Activated CD4-positive, alpha-beta memory T cell treated with anti-CD3 and anti-CD28 coated beads for 36 hours (primary cell): ENCODE measurements around the gene TBC1D21. TPM values are rescaled to one million over a fixed set of nuclear protein-coding genes. Genes with fewer than 3 reads are reported as not detected.

ENCODE experiments used
- CTCF ChIA-PET: fragments of 350-600 bp; sonication (Branson Sonifier 250); formaldehyde crosslinking; loops from one replicate; lab custom pipeline; 2021; ENCODE audit warnings: antibody characterized with exemption, inconsistent platforms; lab: Charles Lee
- POLR2A ChIA-PET: fragments of 350-600 bp; sonication (Branson Sonifier 250); formaldehyde crosslinking; loops from one replicate; lab custom pipeline; 2021; ENCODE audit warnings: antibody characterized with exemption; lab: Charles Lee
- DNase-seq: peaks from one replicate; pipeline ENCODE4 v3.0.0-alpha.2; 2020
- H3K27ac Mint-ChIP-seq: one replicate; pipeline ENCODE4 v1.8.0; 2021; ENCODE audit warnings: mixed read lengths
- H3K27me3 Mint-ChIP-seq: one replicate; pipeline ENCODE4 v1.8.0; 2021; ENCODE audit warnings: mixed read lengths
- H3K36me3 Mint-ChIP-seq: one replicate; pipeline ENCODE4 v1.8.0; 2021; ENCODE audit warnings: mixed read lengths
- H3K4me1 Mint-ChIP-seq: one replicate; pipeline ENCODE4 v1.8.0; 2021; ENCODE audit warnings: low read depth, mixed read lengths
- H3K4me3 Mint-ChIP-seq: one replicate; pipeline ENCODE4 v1.8.0; 2021; ENCODE audit warnings: mild to moderate bottlenecking, mixed read lengths
- H3K9me3 Mint-ChIP-seq: one replicate; pipeline ENCODE4 v1.8.0; 2021; ENCODE audit warnings: mixed read lengths
- intact Hi-C: fragments of 100-400 bp; cut with micrococcal nuclease; formaldehyde crosslinking; loops from one replicate; pipeline ENCODE4 v1.15.1; 2023
- total RNA-seq, 2 experiments: library from RNA; stranded (reverse); gene quantifications; one replicate each; pipeline ENCODE4 v1.2.3, GENCODE V29; 2021

The TBC1D21 gene
- total RNA-seq, 2 experiments from 2014 or later, result not detected

GRCh38 chr15:73845907-73846306, 27.5 kb upstream of the TBC1D21 start:
- no peak overlapping the region for H3K27ac Mint-ChIP-seq
- ChIA-PET POLR2A (no interaction called here), CTCF (no interaction called here)
- H3K4me1 Mint-ChIP-seq, result no peaks in the 10 kb centered on the region
- H3K36me3 Mint-ChIP-seq, result no peaks in the 10 kb centered on the region
- no peak overlapping the region for H3K4me3 Mint-ChIP-seq
- no peak for DNase-seq
- peaks cover 11% of the 10 kb centered on the region for H3K27me3 Mint-ChIP-seq
- H3K9me3 Mint-ChIP-seq, result no peaks in the 10 kb centered on the region
- intact Hi-C loops, result no loop called here

DNA sequence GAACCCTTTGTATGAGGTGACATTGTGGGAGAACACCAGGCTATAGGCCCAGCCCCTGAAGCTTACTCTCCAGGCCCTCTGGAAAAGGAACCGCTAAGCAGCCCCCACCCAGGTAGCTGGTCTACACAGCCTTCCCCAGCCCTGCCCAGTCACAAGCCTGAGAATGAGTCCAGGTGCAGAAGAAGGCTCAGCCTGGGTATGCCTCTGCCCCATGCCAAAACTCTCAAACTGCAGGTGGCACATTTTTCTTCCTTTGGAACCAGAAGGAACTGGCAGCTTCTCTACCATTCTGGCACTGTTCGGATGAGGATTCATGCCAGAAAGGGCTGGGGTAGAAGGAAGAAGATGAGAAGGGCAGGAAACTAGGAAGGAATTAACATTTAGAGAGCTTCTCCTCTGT, 23.7 kb upstream of the TBC1D21 start:
- CTCF ChIA-PET, result interaction anchor here (1.0 kb wide), 1 partner anchor 24 kb away, joined by 4 read pairs; no protein-coding TSS in a partner anchor
- H3K4me1 Mint-ChIP-seq, result no peaks in the 10 kb centered on the region
- peaks cover 26% of the 10 kb centered on the region for H3K27me3 Mint-ChIP-seq
- intact Hi-C loops, result no loop called here
- POLR2A ChIA-PET, result no interaction called here
- H3K9me3 Mint-ChIP-seq, result no peaks in the 10 kb centered on the region
- no peak overlapping the region for H3K4me3 Mint-ChIP-seq
- H3K36me3 Mint-ChIP-seq, result no peaks in the 10 kb centered on the region
- no peak for DNase-seq
- no peak overlapping the region for H3K27ac Mint-ChIP-seq

- no peak overlapping the region for H3K27ac Mint-ChIP-seq
- no peak overlapping the region for H3K4me3 Mint-ChIP-seq
- POLR2A ChIA-PET, result no interaction called here
- no peaks in the 10 kb centered on the region for H3K4me1 Mint-ChIP-seq
- no peaks in the 10 kb centered on the region for H3K9me3 Mint-ChIP-seq
- peaks cover 30% of the 10 kb centered on the region for H3K27me3 Mint-ChIP-seq
- CTCF ChIA-PET, result interaction anchor here (1.0 kb wide), 1 partner anchor 24 kb away, joined by 4 read pairs; no protein-coding TSS in a partner anchor
- intact Hi-C loops, result no loop called here
- no peak for DNase-seq
- H3K36me3 Mint-ChIP-seq, result no peaks in the 10 kb centered on the region
These were observed 23.1 kb upstream of the TBC1D21 start for GRCh38 chr15:73850228-73850627.

GRCh38 chr15:73851689-73852088, 21.7 kb upstream of the TBC1D21 start:
- Mint-ChIP-seq H3K9me3 (no peaks in the 10 kb centered on the region), H3K36me3 (no peaks in the 10 kb centered on the region), H3K4me1 (no peaks in the 10 kb centered on the region), H3K27me3 (peaks cover 32% of the 10 kb centered on the region), H3K27ac (no peak overlapping the region), H3K4me3 (no peak overlapping the region)
- CTCF ChIA-PET, result interaction anchor here (1.1 to 1.2 kb wide), 2 partner anchors 22 to 121 kb away, joined by 3 read pairs; partner anchors contain the start of gene TBC1D21
- intact Hi-C loops, result no loop called here
- POLR2A ChIA-PET, result no interaction called here
- peak; percentile 62 for DNase-seq

DNA sequence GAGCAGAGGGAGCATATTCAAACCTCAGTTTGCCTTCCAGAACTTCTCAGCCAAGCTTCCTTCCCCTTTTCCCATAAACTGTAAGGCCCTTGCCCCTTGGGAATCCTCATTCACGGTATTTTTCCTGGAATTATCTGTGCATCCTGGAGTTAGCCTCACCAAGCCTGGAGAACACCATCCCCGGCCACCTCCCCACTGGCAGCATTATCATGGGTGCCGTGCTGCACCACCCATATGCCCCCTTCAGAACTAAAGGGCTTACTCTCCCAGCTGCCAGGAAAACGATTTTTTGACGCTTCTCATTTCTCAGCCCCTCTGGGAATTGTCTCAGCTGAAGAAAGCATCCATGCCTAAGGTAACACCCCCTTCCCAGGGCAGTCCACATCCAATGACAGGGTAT, 20.9 kb upstream of the TBC1D21 start:
- H3K4me1 Mint-ChIP-seq, result no peaks in the 10 kb centered on the region
- ChIA-PET POLR2A (no interaction called here), CTCF (interaction anchor here (1.2 kb wide), 1 partner anchor 21 kb away, joined by 3 read pairs; the partner anchor contains the start of gene TBC1D21)
- H3K36me3 Mint-ChIP-seq, result no peaks in the 10 kb centered on the region
- no peaks in the 10 kb centered on the region for H3K9me3 Mint-ChIP-seq
- H3K27ac Mint-ChIP-seq, result no peak overlapping the region
- peaks cover 36% of the 10 kb centered on the region for H3K27me3 Mint-ChIP-seq
- no peak for DNase-seq
- intact Hi-C loops, result no loop called here
- H3K4me3 Mint-ChIP-seq, result no peak overlapping the region

DNA sequence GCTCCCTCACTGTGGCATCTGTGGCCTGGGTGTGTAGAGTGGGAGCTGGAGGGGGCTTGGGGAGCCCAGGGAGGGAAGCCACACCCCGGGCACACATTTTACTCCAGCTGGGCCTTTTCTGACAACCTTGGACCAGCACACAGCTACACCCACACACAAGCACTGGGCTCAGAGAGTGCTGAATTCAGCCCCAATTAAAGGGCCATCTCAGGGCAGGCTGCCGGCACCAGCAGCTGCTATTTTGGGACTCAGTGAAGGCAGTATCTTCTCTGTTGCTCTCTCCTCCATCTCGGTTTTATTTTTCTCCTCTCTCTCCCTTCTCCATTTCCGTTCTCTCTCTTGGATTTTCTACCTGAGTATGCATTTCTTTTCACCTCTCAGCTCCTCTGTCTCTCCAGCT, 19.1 kb upstream of the TBC1D21 start:
- no peak for DNase-seq
- Mint-ChIP-seq H3K27me3 (peaks cover 45% of the 10 kb centered on the region), H3K4me3 (no peak overlapping the region), H3K27ac (no peak overlapping the region), H3K36me3 (no peaks in the 10 kb centered on the region), H3K4me1 (no peaks in the 10 kb centered on the region), H3K9me3 (no peaks in the 10 kb centered on the region)
- CTCF ChIA-PET, result no interaction called here
- intact Hi-C loops, result no loop called here
- POLR2A ChIA-PET, result no interaction called here

DNA sequence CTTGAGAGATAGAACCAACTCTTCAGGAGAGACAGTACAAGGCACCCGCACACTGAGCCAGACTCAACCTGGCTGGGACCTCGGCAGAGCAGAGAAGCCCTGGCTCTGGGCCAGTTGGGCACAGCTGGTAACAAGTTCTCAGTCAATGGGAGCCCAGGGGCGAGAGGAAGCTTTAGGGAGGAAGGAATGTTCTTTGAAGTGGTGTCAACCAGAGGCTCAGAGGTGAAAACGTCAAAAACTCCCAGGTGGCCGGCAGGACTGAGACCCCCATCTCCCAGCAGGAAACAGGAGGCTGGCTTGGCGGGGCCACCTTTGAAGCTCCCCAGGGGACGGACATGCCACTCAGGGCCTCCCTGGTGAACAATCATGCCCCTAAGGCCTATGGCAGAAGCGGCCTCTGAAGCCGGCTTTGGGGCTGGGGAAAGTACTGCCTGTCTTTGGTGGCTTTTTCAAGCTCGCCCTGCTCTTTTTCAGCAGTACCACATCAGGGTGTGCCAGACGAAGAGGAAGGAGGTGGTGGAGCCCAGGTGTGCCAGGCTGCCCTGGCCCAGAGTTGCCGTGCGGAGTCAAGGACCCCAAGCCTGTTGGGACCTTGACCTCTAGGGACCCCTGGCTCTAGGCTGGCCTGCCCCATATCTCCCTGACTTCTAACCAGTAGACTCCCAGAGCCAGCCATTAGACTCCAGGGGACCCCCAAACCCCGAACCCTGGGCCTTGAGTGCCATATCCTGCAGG, 16.7 kb upstream of the TBC1D21 start:
- H3K9me3 Mint-ChIP-seq, result no peaks in the 10 kb centered on the region
- intact Hi-C loops, result no loop called here
- peaks cover 42% of the 10 kb centered on the region for H3K27me3 Mint-ChIP-seq
- no peaks in the 10 kb centered on the region for H3K36me3 Mint-ChIP-seq
- no peaks in the 10 kb centered on the region for H3K4me1 Mint-ChIP-seq
- H3K27ac Mint-ChIP-seq, result no peak overlapping the region
- H3K4me3 Mint-ChIP-seq, result no peak overlapping the region
- ChIA-PET POLR2A (no interaction called here), CTCF (interaction anchor here (3.5 kb wide), 1 partner anchor 17 kb away, joined by 16 read pairs; the partner anchor contains the start of gene TBC1D21)
- no peak for DNase-seq

DNA sequence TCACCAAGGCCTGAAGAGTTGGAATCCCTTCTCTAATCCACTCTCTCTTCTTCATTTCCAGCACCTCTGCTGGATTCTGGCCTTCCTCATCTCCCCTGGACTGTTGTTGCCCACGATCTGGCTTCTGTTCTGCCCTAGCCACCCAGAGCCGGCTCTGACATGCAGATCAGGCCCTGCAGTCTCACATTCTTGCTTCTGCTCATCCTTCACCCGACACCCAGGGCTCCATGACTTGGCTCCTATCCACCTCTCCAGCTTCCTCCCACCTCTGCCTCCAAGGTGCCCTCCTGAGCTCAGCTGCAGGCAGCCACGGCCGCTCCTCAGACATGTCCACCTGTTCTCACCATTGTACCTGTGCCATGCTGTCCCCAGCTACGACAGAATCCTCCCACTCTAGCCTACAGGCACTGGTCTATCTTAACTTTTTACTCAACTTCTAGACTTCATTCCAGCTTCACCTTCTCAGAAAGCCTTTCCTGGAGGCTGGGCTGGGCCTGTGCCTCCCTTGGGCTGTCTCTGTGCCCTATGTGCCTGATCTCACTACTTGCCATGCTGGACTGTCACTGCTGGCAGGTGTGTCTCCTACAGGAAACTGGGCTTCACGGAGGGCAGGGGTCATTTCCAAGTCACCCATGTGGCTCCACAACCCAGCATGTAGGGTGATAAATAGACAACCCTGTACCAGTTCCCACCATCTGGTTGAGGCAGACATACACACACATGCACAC, 16.0 kb upstream of the TBC1D21 start:
- Mint-ChIP-seq H3K27me3 (peaks cover 41% of the 10 kb centered on the region), H3K36me3 (no peaks in the 10 kb centered on the region), H3K4me1 (no peaks in the 10 kb centered on the region), H3K27ac (no peak overlapping the region), H3K9me3 (no peaks in the 10 kb centered on the region), H3K4me3 (no peak overlapping the region)
- CTCF ChIA-PET, result interaction anchor here (3.5 kb wide), 1 partner anchor 16 kb away, joined by 16 read pairs; the partner anchor contains the start of gene TBC1D21
- intact Hi-C loops, result no loop called here
- POLR2A ChIA-PET, result no interaction called here
- no peak for DNase-seq

DNA sequence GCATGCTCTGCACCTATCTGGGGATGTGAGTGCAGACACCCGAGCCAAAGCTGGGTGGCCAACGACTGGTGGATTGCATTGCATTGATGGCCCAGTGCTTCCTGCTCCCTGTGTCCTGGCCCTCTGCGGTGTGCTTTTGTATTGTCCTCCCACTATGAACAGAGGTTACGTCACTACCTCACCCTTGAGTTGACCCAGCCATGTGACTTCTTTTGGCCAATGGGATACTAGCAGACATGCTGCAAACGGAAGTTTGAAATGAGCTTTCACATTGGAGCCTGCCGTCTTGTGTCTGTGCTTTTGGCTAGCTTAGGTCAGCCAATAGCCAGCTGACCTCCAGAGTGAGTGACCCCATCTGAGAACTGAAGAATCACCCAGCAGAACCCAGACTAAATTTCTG, 15.3 kb upstream of the TBC1D21 start:
- Mint-ChIP-seq H3K27me3 (peaks cover 34% of the 10 kb centered on the region), H3K36me3 (no peaks in the 10 kb centered on the region), H3K4me1 (no peaks in the 10 kb centered on the region), H3K27ac (no peak overlapping the region), H3K4me3 (no peak overlapping the region), H3K9me3 (no peaks in the 10 kb centered on the region)
- intact Hi-C loops, result no loop called here
- ChIA-PET POLR2A (no interaction called here), CTCF (interaction anchor here (3.5 kb wide), 1 partner anchor 16 kb away, joined by 16 read pairs; the partner anchor contains the start of gene TBC1D21)
- DNase-seq, result no peak

- Mint-ChIP-seq H3K27ac (no peak overlapping the region), H3K4me3 (no peak overlapping the region), H3K9me3 (no peaks in the 10 kb centered on the region), H3K4me1 (peaks cover 9% of the 10 kb centered on the region), H3K27me3 (peaks cover 27% of the 10 kb centered on the region), H3K36me3 (no peaks in the 10 kb centered on the region)
- no peak for DNase-seq
- ChIA-PET POLR2A (no interaction called here), CTCF (no interaction called here)
- intact Hi-C loops, result no loop called here
These were observed 11.1 kb upstream of the TBC1D21 start for GRCh38 chr15:73862276-73862675.

- Mint-ChIP-seq H3K4me3 (no peak overlapping the region), H3K9me3 (no peaks in the 10 kb centered on the region), H3K4me1 (peaks cover 9% of the 10 kb centered on the region), H3K36me3 (no peaks in the 10 kb centered on the region), H3K27ac (no peak overlapping the region), H3K27me3 (peaks cover 20% of the 10 kb centered on the region)
- DNase-seq, result no peak
- intact Hi-C loops, result no loop called here
- CTCF ChIA-PET, result interaction anchor here (0.9 to 2.3 kb wide), 2 partner anchors 9 to 62 kb away, joined by 3 to 9 read pairs; no protein-coding TSS in a partner anchor
- POLR2A ChIA-PET, result no interaction called here
These were observed 8.0 kb upstream of the TBC1D21 start for GRCh38 chr15:73865379-73865778.

DNA sequence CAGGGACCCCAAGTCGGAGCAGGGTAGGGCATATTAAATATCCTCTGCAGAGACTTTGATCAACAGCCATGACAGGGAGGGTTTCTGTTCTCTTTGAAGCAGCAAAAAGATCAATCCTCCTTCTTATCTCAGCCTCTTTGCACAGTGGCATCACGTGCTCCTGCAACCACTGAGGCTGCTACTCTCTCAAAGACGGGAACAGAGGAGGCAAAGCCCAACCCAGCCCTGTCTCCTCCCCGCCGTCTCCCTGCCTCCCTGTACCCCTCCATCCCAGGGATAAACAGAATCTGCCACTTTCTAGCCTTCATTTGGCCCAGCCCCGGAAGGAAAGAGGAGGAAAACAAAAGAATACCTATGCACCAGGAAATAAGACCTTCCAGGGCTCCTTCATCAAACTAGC, 7.5 kb upstream of the TBC1D21 start:
- Mint-ChIP-seq H3K4me3 (no peak overlapping the region), H3K36me3 (no peaks in the 10 kb centered on the region), H3K9me3 (no peaks in the 10 kb centered on the region), H3K4me1 (peaks cover 9% of the 10 kb centered on the region), H3K27ac (no peak overlapping the region), H3K27me3 (peaks cover 22% of the 10 kb centered on the region)
- intact Hi-C loops, result no loop called here
- POLR2A ChIA-PET, result no interaction called here
- DNase-seq, result no peak
- CTCF ChIA-PET, result interaction anchor here (0.9 to 2.3 kb wide), 3 partner anchors 9 to 62 kb away, joined by 3 to 9 read pairs (median 3); no protein-coding TSS in a partner anchor
